Hair follicular keratinocyte (primary cell): Measurements from ENCODE around the gene LRP1B. TPM values are rescaled to one million over a fixed set of nuclear protein-coding genes. Genes with fewer than 3 reads are reported as not detected.

Experiments
- total RNA-seq: library from RNA; depleted of rRNA; stranded (reverse); fragments of >200 nt; gene quantifications from 2 replicates; pipeline ENCODE4 v1.2.3, GENCODE V29; 2015

LRP1B gene
- total RNA-seq = under 0.01 TPM in 1 of 2 replicates, not detected in the other

GRCh38 chr2:142131010-142131669, at the start of gene LRP1B:
TSS of gene LRP1B (minus strand) at chr2:142131016. CDS start at chr2:142130729, 287 bp downstream.

